Stimulated activated CD4-positive, alpha-beta T cell treated with anti-CD3 and anti-CD28 coated beads, Interleukin-2, amount 100 ng/mL, for 48 hours (primary cell): ENCODE measurements around the gene ANKFY1.

ENCODE experiments used
- DNase-seq, 2 donors: peaks; one replicate each; pipeline ENCODE4 v3.0.0-alpha.2; 2020

ANKFY1 gene

DNA sequence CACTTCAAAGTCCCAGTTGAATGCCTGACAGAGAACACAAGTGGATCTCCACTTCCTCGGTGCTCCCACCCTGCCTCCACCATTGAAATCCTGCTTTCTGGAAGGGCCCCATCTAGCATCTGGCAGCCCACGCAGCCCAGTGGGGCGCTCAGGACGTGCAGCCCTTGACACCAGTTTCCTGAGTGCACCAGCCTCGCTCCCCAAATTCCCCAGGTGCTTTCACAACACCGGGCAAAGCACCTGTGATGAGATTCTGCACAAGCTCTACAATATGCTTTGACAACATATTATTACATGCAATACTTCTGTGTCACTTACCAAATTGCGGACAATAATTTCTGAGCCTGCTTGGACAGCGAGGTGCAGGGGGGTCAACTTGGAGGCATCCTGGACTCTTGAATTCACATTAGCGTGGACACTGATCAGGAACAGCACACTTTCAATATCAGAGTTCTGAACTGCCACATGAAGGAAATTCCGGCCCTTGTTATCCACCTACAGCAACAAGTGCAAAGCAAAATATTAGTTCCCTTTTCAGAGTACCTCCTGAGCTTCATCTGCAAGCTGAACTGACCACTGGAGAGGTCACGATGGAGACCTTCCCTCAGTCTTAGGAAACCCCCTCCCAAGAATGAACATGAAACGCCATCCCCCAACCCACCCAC is 86.8 kb downstream of the ANKFY1 start:
- peak; percentile 5 to 30 for DNase-seq

DNA sequence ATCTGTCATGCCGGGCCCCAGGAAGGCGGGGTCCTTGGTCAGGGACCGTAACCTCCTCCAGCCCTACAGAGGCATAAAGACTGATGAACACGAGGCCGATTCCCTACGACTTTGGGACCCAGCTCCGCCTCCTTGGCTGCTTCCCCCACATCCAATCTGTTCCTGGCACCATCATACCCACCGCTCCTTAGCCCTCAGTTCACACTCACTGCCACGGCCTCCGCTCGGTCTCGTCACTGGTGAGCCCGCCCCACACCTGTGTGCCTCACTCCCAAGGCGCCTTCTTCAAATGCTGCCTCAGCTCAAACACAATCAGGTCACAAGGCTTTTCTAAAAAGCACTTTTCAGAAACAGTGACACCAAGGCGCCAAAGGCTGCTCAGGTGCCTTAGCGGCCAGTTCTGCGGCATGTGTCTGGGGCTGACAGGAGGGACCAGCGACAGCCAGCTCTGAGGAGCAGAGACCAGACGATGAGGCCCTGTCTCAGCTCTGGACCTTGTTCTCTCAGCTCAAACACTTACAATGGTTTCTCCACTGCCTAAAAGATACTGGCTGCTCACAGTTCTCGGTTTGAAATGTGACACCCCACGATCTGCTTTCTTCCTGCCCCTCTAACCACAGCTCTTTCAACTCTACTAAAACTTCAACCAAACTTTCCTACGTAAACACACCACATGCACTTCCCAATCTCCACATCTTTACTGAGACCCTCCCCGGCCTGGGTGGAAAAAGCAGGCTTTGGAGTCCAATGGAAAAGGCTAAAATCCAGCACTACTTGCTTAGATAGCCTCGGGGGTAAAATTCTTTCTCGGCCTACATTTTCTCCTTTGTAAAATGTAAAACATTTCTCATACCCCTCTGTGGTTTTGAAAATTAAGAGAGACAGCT is 87.6 kb downstream of the ANKFY1 start:
- peak; percentile 19 to 30 for DNase-seq

DNA sequence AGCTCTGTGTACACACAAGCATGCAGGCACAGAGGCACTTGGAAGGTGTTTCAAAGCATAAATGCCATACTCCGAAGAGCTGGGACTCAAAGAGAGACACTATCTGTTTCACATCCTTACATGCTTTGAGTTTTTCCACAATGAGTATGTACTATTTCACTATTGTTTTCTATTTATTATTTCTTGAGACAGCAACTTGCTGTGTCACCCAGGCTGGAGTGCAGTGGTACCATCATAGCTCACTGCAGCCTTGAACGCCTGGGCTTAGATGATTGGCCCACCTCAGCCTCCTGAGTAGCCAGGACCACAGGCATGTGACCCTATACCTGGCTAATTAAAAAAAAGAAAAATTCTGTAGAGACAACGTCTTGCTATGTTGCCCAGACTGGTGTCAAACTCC is 89.2 kb downstream of the ANKFY1 start:
- no peak for DNase-seq

DNA sequence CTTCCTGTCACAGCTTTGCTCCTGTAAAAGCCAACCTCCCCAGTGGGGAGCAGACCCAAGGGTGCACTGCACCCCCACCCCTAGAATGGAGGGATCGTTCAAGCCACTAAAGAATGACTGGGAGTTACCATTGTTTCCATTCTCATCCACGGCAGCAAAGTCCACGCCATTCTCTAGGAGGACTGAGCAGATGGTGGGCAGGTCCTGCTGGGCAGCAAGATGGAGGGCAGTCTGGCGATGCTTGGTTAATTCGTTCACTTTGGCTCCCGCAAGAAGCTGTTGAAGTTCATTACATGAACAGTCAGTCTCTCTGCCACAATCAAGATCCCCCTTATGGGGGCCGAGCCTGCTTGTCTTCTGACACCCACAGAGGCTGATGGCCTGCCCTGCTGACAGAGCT is 90.0 kb downstream of the ANKFY1 start:
- DNase-seq: no peak

DNA sequence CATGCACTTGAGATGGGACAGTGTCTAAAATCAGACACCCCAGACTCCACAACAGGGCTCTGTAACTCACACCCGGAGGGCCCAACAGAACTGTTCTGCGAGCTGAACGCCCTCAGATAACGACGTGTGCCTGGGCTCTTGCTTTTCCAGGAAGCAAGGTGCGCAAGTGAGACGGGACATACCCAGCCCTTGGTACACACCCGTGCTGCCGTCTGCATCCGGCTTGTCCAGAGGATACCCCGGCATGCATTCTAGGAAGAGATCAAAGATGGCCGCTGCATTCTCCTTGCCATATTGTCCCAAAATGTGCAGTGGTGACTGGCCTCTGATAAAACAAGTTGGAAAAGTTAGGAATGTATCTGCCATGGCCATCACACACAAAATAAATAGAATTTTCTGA is 91.4 kb downstream of the ANKFY1 start:
- DNase-seq: no peak

DNA sequence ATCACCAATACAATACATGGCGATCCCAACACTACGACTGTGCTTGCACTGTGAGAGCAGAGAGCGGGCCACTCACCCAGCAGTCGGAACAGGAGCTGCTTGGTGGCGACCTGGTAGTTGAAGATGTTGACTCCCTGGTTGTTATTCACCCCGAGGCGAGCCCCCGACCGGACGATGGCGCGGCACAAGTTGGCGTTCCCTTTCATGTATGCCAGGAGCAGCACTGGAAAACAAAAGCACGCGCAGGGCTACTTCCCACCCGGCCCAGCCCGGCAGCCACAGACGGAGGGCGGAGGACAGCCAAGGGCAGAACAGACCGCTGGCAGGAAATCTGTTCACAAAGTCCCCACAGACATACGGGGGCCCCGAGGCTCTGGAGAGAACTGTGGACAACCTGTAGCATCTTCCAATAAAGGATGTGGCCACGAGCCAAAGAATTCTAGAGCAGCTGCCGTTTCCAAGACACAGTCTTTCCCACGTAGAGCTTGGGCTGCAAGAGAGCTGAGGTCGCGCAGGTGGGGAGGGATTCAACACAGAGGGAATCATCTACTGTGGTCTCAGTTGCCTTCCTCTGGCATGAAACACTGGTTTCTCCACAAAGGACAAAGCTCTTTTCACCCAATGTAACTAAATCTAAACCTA is 93.0 kb downstream of the ANKFY1 start:
- no peak for DNase-seq

DNA sequence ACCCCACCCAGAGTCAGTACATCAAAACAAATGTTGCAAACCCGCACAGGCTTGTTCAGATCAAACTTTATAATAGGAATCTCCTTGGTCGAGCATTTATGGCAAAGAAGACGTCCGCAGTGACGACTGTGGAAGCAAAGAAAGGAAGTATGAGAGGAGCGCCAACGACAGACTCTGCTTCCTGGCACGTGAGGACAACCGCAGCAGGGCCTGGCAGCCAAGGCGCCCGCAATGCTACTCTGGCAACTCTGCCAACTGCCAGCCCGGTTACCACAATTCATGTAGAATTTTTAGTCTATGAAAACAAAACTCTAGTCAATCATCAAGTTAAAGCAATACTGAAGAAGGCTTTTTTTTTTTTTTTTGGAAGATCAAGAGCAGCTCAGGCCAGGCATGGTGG is 96.0 kb downstream of the ANKFY1 start:
- no peak for DNase-seq

DNA sequence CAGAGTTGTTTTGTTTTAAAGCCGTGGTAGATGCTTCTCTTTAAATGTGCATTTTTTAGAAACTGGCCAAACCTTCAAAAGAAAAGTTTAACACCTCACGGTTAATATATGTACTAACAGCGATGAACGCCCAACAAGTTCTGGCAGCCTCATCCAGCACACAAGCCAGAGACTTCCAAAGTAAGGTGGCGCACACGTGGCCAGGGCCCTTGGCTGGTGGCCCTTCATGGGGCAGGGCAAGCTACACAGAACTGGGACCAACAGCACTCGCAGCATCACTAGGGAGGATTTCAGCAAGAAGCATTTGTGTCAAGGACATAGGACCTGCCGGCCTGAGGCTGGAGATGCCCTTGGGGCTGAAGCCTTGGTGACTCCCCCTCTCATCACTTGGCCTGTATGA is 97.4 kb downstream of the ANKFY1 start:
- DNase-seq: no peak

DNA sequence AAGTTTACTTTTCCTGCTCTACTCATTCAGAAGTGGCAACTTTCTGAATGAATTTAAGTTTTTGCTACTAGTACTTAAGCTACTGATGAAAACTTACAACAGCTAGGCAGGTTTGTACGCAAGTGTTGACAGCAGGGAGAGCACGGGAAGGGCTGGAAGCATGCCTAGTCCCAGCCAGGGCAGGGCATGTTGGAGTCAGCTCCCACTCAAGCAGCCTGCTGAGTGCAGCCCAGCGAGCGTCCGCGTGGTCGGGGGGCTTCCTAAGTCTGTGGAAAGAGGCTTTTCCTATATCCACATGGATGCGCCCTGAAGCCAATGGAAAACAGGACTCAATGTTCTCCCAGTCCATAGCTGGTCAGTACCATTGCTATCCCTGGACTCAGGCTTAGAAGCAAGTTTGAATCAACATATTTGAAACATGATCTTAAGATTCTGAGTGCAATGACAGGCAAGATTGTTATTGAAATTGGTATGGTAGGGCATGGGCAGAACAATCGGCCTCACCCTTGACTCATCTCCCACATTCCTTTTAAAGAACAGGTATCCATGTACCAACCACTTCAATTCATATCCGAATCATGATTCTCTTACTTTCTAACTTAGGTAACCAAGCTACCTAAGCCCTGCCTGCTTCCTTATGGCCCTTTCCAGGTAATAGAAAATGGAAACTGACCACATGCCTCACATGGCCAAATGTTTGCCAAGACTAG is 98.3 kb downstream of the ANKFY1 start:
- no peak for DNase-seq

DNA sequence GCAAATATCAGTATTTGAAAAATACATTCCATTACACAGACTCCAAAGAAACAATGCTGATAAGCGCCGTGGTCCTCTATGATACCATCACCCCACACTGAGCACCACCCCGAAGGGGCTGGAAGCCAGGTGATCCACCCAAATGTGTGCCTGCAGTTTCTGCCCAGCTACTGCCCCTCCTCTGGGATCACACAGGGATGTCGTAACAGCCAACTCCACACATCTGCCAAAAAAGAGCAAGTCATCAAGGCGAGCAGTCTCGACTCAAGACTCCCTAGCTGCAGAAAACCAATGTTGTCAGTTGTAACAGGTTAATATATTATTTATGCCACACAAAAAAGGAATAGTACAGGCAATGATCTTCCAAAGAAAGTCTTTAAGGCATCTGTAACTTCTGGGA is 99.8 kb downstream of the ANKFY1 start:
- no peak for DNase-seq

DNA sequence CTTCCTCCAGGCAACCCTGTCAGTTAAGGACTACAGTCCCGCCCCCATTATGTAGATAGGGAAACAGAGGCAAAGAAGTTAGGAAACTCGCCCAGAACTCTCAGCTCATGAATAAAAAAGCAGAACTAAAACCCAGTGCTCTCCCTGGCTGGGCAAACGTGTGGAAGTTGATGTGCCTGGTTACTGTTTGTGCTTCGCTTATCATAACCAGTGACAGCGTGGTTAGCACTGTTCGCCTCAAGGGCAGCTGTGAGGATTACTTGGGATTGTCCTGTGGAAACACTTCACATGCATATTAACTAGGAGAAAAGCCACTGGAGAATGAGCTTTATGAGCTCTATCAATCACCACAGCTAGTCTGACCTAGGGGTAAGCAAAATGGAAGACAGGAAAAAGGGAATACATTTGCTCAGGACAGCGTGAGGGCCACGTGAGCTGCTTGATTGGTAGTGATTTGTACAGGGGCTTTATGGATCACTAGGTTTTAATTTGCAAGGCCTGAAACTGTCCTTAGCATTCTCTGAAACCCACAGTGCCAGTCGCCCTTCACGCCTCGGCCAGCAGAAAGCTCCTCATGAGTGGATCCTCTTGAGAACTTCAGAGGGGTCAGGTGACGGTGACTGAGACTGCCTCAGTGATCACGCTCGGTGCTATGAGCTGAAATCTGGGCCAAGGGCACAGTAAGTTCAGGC is 100.9 kb downstream of the ANKFY1 start:
- DNase-seq: no peak

DNA sequence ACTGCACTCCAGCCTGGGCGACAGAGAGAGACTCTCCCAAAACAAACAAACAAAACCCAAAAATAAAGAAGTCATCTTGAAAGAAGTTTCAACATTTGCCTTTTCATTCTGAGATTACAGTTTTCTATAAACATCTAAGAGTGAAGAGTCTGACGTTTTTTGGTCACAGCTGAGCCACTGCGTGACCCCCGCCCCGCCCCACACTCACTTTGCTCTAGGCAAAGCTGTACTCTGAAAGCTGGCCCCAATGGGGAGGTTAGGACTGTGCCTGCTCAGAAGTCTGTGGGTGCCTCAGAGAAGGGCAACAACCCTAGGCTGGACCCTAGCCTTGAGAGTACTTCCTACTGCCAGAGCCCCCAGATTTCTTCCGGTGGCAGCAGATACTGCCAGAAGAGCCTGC is 101.5 kb downstream of the ANKFY1 start:
- DNase-seq: no peak

DNA sequence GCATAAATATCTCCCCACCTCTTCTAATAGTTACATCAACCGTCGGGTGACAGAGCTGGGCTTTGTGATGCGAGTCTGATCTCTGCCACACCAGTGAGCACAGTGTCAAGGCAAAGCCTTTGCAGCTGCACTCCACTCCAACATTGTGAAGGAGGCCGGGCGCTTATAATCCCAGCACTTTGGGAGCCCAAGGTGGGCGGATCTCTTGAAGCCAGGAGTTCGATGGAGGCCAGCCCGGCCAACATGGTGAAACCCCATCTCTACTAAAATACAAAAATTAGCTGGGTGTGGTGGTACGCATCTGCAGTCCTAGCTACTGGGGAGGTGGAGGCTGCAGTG is 101.8 kb downstream of the ANKFY1 start:
- no peak for DNase-seq

DNA sequence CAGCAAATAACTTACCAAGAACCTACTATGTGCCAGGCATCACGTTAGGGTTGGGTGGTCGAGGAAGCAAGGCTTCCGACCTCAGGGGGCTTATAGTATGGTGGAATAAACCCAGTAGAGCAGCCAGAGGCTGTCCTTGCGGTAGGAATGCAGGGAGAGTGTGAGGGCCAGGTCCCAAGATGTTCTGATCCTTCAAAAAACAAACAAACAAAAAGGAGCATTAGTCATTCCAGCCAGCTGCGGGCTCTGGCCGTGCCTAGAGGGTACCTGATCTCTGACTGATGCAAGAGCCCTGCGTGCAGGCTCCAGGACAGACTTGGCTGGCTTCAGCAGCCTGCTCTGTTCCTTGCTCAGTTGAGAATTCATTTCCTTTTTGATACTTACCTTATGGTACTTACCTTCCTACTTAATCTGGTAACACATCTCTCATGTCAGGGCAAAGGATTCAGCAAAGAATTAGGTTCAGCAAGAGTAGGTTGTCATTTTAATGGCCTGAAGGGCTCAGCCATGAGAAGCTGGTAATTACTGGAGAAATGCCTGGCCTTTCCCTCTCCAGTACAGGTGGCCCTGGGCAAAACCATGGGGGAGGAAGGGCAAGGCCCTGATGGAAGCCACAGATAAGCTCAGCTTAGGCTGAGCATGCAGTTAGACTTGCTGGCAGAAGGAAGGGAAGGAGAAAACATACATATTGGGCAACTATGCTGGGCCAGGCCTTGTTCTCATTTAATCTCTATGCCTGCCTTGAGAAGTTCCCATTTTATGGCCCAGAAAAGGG is 102.4 kb downstream of the ANKFY1 start:
- DNase-seq: no peak

DNA sequence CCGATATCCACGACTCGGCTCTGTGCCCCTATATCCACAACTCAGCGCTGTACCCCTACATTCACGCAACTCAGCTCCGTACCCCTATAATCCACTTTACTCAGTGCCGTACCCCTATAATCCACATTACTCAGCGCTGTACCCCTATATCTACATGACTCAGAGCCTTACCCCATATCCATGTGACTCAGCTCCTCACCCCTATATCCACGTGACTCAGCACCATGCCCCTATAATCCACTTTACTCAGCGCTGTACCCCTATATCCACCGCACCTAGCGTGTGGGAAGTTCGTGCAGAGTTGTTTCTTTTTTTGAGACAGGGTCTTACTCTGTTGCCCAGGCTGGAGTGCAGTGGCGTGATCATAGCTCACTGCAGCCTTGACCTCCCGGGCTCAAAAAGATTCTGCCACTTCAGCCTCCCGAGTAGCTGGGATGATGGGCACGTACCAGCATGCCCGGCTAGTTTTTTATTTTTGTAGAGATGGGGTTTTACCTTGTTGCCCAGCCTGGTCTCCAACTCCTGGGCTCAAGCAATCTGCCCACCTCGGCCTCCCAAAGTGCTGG is 103.4 kb downstream of the ANKFY1 start:
- DNase-seq: no peak

DNA sequence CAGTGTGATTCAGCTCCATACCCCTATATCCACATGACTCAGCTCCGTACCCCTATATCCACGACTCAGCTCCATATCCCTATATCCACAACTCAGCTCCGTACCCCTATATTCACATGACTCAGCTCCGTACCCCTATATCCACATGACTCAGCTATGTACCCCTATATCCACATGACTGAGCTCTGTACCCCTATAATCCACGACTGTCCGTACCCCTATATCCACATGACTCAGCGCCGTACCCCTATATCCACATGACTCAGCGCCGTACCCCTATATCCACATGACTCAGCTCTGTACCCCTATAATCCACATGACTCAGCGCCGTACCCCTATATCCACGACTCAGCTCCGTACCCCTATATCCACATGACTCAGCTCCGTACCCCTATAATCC is 104.0 kb downstream of the ANKFY1 start:
- no peak for DNase-seq

DNA sequence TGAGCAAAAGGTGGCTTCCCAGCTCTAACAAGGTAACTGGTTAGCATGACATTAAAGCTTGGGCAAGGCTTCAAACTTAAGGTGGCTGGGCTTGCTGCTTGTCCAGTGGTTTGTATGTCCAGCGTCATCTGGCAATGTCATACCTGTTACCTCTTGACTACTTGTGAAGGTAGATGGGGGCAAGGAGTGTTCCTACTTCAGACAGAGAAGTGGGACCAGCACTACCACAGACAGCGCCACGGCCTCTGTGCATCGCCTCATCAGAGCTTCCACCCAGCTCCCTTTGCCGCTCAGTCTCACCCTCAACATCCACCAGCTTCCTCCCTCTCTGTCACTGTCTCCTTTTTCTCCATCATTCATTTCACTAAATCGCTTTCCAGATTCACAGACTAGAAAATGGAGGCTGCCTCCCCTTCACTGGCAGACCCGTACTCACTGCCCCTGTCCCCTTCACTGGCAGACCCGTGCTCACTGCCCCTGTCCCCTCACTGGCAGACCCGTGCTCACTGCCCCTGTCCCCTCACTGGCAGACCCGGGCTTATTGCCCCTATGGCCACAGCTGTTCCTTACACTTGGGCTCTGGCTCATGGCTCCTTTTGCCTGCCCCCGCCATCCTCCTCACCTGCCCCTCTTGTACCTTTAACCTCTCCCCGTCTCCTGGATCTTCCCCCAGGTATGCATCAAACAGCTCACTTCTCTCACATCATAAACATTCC is 106.0 kb downstream of the ANKFY1 start:
- no peak for DNase-seq

DNA sequence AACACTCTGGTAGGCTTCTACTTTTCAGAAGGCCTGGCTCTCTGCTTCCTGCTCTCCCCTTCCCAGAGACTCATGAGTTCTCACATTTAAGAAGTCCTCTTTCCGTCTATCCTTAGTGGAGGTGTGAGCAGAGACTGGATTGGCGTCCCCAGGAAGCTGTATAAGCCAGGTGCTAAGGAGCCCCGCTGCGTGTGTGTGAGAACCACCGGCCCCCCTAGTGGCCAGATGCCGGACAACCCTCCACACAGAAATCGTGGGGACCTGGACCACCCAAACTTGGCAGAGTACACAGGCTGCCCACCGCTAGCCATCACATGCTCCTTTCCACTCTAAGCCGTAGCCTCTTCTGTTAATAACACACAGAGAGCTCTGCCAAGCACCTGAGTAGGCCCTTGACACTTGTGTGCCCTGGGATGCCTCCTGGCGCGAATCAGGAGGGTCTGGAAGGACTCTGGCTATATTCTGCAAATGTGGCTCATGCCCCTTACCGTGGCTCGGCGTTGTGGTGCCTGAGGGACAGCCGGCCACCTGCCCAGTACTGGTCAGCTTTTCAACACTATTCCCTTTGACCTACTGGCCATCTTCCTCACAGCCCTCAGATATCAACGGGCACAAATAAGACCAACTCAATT is 106.9 kb downstream of the ANKFY1 start:
- DNase-seq: no peak

DNA sequence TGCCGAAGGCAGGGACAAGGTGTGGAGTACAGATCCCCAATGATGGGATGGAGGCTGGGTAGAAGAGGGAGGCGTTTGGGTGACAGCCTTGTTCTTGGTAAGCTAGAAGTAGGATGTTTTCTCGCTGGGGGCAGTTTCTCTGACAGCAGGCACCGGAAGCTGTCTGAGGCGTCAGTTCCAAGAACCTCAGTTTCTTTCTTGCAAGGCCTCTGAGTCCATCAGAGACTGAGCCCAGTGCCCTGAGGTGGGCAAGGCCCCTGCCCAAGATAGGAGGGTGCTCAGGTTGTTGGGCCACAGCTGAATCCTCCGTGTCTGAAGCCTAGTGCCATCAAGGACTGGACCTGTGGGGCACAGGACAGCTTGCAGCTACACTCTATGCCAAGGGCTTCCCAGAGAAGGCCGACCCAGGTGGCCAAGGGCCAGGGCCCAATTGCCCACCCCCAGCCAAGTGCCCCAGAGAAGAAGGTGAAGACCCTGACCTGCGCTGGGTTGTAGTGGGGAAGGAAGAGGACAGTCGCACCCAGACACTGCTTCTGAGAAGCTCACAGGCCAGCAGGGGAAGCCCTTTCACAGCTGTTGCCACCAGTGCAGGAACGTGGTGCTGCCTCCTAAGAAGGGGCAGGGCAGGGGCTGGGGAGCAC is 107.7 kb downstream of the ANKFY1 start:
- no peak for DNase-seq

DNA sequence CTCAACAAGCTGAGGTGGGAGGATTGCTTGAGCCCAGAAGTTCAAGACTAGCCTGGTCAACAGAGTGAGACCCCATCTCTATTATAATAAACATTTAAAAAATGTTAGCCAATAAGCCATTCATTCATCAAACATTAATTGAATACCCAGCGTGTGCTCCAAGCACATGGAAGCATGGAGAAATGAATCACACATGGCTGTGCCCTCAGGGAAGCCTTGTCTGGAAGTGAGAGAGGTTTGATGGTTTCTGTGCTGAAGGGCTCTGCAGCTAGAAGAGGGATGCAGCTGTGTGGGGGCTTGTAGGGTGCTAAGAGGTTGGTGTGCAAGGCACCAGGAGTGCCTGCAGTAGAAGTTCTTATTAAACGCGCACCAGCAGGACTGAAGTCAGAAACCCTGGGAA is 109.6 kb downstream of the ANKFY1 start:
- DNase-seq: no peak
